Heart right ventricle (tissue), 16 donors: Measurements from ENCODE around the gene VSX1. TPM values are rescaled to one million over a fixed set of nuclear protein-coding genes. Genes with fewer than 3 reads are reported as not detected.

Experiments
- ATAC-seq, 8 donors: fragments of 200-7000 bp; cut with Tn5 transposase; one replicate each; pipeline ENCODE4 v1.9.1; 2020; ENCODE audit warnings: mild to moderate bottlenecking in 8 of 8, moderate library complexity in 8 of 8, moderate number of reproducible peaks in 1 of 8
- DNase-seq, 2 donors: peaks; one replicate each; pipeline ENCODE4 v3.0.0-alpha.2; 2020
- H3K27ac ChIP-seq, 10 donors: fragments of 200-600 bp; sonication (generic) in 2 of 10; one replicate each; pipeline versions ENCODE4 v1.5.0 to v1.8.0; 2020 to 2022; ENCODE audit warnings: mild to moderate bottlenecking in 3 of 10
- H3K27me3 ChIP-seq, 7 donors: fragments of 200-600 bp; one replicate each; pipeline ENCODE4 v1.8.0; 2021 to 2022; ENCODE audit warnings: mild to moderate bottlenecking in 2 of 7
- H3K36me3 ChIP-seq, 9 donors: fragments of 200-600 bp; sonication (generic) in 1 of 9; one replicate each; pipeline versions ENCODE4 v1.5.0 to v1.8.0; 2020 to 2022; ENCODE audit warnings: mild to moderate bottlenecking in 2 of 9
- H3K4me1 ChIP-seq, 9 donors: fragments of 200-600 bp; sonication (generic) in 1 of 9; one replicate each; pipeline versions ENCODE4 v1.5.0 to v1.8.0; 2020 to 2022; ENCODE audit warnings: mild to moderate bottlenecking in 4 of 9
- H3K4me3 ChIP-seq, 10 donors: fragments of 200-600 bp; sonication (generic) in 2 of 10; one replicate each; pipeline versions ENCODE4 v1.5.0 to v1.8.0; 2020 to 2022; ENCODE audit warnings: mild to moderate bottlenecking in 7 of 10, moderate library complexity in 2 of 10
- H3K9me3 ChIP-seq, 11 donors: fragments of 200-600 bp in 10 of 11; sonication (generic) in 2 of 11; one replicate each; pipeline versions ENCODE4 v1.5.0 to v1.8.0; 2013 to 2022; ENCODE audit warnings: mild to moderate bottlenecking in 2 of 11, control low read depth in 1 of 11, moderate library complexity in 1 of 11
- WGBS, 2 donors: extraction: QIAGEN DNeasy Blood & Tissue Kit; methylation state at CpG; one replicate each; pipeline ENCODE4 v1.1.7; 2013; ENCODE audit warnings: inconsistent platforms in 1 of 2; 5-methylcytosine and 5-hydroxymethylcytosine counted together
- intact Hi-C, 10 donors: fragments of 100-400 bp; cut with DNase I; formaldehyde crosslinking; loops; one replicate each; pipeline versions ENCODE4 v1.11.1 to v1.14.2; 2022
- polyA plus RNA-seq, 2 donors: library from polyadenylated mRNA; stranded (reverse); fragments of 200-250 nt; gene quantifications; one replicate each; pipeline ENCODE4 v1.2.3, GENCODE V29; 2013
- total RNA-seq, 10 donors: library from RNA; stranded (reverse); fragmentation: NEBNext Ultra II Directional in 3 of 10; extraction: Animal tissue kit (Norgen Biotek cat#: 25700) in 3 of 10; gene quantifications; one replicate each; pipeline versions ENCODE4 v1.2.1 to v1.2.4, GENCODE V29; 2021 to 2023
- TF ChIP-seq, protein P1 (sequence below), 9 donors: fragments of 200-600 bp; sonication (generic) in 2 of 9; IDR thresholded peaks; one replicate each; pipeline versions ENCODE4 v1.5.0 to v1.8.0; 2021 to 2022; ENCODE audit warnings: antibody characterized with exemption in 9 of 9, mild to moderate bottlenecking in 5 of 9, moderate library complexity in 1 of 9
- donor health status: Arrhythmogenic right ventricular cardiomyopathy.
- donor health status: ischemic (EF 13 %, LVEDD 7.1; RV severe dilation, severe dysfunction).
- donor health status: healthy with polysubstance abuse.
- donor health status: DM: no; HTN: yes; CAD: no.
- donor health status: DM: no; HTN: no; CAD: no.
- donor health status: ischemic (EF 25% LVEDD 6.9; RV normal size, moderate dysfunction).
- donor health status: ischemic (EF 25% LVEDD 5.7; RV mildly dilated, moderate dysfunction).
- donor health status: healthy.
- donor health status: DM: yes; HTN: yes; CAD: no.
- donor health status: Ischemic cardiomyopathy.
- donor health status: ischemic (EF 35%, LVEDD 5.7; RV mildly dilated, moderate dysfunction).
- donor health status: nonischemic (EF 11% LVEDD 7.7; RV severe dilation, severe dysfunction).
- donor health status: DM: yes; HTN: yes; CAD: no.
- donor health status: PGD.
- donor health status: ischemic (EF 29% LVEDD 5.4; RV normal size, mild dysfunction).
- donor health status: nonischemic (EF 23%, LVEDD 6.1; RV moderate dilation, normal function).

Gene VSX1
- total and polyA plus RNA-seq, 12 donors, result 0.16 to 0.79 (median 0.34) TPM; not detected in 2

DNA sequence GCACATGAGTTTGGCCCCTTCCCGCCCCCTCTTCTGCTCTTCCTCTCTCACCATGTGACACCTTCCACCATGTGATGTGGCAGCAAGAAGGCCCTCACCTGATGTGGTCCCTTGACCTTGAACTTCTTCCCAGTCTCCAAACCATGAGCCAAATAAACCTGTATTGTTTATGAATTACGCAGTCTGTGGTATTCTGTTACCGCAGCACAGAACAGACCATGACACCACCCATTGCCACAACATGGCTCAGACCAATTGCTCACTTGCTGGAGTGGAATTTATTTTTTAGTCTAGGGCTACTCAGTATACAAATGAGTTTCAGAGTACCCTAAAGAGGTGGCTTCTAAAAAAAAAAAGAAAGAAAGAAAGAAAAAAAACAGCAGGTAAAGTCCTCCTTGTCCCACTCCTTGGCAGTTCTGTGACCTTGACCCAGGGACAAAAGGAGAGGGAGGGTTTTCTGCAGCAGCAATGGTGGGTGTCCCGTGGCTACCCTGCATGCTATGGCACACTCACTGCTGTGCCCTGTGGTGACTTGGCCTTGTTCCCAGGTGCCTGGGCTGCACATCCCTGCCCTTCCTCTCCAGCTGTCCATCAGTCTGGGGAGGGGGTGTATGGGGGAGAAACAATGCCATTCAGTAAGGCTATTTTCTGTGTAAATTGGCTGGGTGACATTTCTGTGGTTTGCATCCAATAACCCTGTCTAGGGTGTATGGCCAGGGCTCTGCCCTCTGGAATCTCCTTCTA, 5.4 kb upstream of the VSX1 start:
- Histone ChIP-seq H3K4me1 (peaks cover 0 to 22% (median 16%) of the 10 kb centered on the region in 9 donors), H3K9me3 (no peaks in the 10 kb centered on the region), H3K4me3 (no peak overlapping the region), H3K36me3 (no peaks in the 10 kb centered on the region), H3K27me3 (peaks cover 22 to 83% (median 60%) of the 10 kb centered on the region in 7 donors), H3K27ac (no peak overlapping the region)
- intact Hi-C loops, result loop anchor here in 1 of 10 donors (10.0 kb wide), 1 partner anchor 87 kb away; no protein-coding TSS in a partner anchor
- ATAC-seq (no peak), DNase-seq (no peak)
- 84 to 88% methylated on average over 4 of the region's 4 CpGs for WGBS, 2 donors
- TF ChIP-seq, protein P1, sequence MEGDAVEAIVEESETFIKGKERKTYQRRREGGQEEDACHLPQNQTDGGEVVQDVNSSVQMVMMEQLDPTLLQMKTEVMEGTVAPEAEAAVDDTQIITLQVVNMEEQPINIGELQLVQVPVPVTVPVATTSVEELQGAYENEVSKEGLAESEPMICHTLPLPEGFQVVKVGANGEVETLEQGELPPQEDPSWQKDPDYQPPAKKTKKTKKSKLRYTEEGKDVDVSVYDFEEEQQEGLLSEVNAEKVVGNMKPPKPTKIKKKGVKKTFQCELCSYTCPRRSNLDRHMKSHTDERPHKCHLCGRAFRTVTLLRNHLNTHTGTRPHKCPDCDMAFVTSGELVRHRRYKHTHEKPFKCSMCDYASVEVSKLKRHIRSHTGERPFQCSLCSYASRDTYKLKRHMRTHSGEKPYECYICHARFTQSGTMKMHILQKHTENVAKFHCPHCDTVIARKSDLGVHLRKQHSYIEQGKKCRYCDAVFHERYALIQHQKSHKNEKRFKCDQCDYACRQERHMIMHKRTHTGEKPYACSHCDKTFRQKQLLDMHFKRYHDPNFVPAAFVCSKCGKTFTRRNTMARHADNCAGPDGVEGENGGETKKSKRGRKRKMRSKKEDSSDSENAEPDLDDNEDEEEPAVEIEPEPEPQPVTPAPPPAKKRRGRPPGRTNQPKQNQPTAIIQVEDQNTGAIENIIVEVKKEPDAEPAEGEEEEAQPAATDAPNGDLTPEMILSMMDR (IDR thresholded peaks at IDR 0.05), result no peak

- WGBS, 2 donors, result 67 to 71% methylated on average over 10 of the region's 10 CpGs
- intact Hi-C loops, result loop anchor here in 1 of 10 donors (10.0 kb wide), 1 partner anchor 89 kb away; no protein-coding TSS in a partner anchor
- H3K4me3 ChIP-seq, result no peak overlapping the region
Measured at GRCh38 chr20:25085756-25086495, 4.0 kb upstream of the VSX1 start.

GRCh38 chr20:25084626-25085187, 2.8 kb upstream of the VSX1 start:
- Histone ChIP-seq H3K27me3 (peaks cover 37 to 96% (median 85%) of the 10 kb centered on the region in 7 donors), H3K27ac (no peak overlapping the region), H3K9me3 (no peaks in the 10 kb centered on the region), H3K4me3 (peak overlapping the region in 2 of 10 donors; percentile 5 to 18), H3K4me1 (peaks cover 0 to 34% (median 23%) of the 10 kb centered on the region in 9 donors), H3K36me3 (no peaks in the 10 kb centered on the region)
- TF ChIP-seq, protein P1 (IDR thresholded peaks at IDR 0.05), result no peak
- WGBS, 2 donors, result 3 to 5% methylated on average over 36 of the region's 36 CpGs
- no peak for DNase-seq
- intact Hi-C loops, result loop anchor here in 5 of 10 donors (5.0 to 10.0 kb wide), 3 partner anchors 90 to 313 kb away; no protein-coding TSS in a partner anchor
- ATAC-seq, result no peak

More at GRCh38 chr20:25085756-25086495, 4.0 kb upstream of the VSX1 start:
- TF ChIP-seq, protein P1 (IDR thresholded peaks at IDR 0.05), result no peak
- Histone ChIP-seq H3K27me3 (peaks cover 35 to 93% (median 74%) of the 10 kb centered on the region in 7 donors), H3K36me3 (no peaks in the 10 kb centered on the region), H3K9me3 (no peaks in the 10 kb centered on the region), H3K27ac (no peak overlapping the region), H3K4me1 (peaks cover 0 to 33% (median 23%) of the 10 kb centered on the region in 9 donors)
- no peak for ATAC-seq
- DNase-seq, result no peak
